HK-2 (cell line): ENCODE data around the gene AHRR.

ENCODE experiments used
- DNase-seq: peaks from one replicate; pipeline ENCODE4 v3.0.0-alpha.2; 2018; ENCODE audit not compliant: unreplicated experiment

AHRR gene

GRCh38 chr5:320524-321229 lies 837 bp upstream of the AHRR start:
- DNase-seq = no peak

GRCh38 chr5:321726-322251 lies 275 bp downstream of the AHRR start:
- no peak for DNase-seq

- no peak for DNase-seq
Observed at GRCh38 chr5:322281-322941, 897 bp downstream of the AHRR start.

GRCh38 chr5:322942-323879 lies 1.7 kb downstream of the AHRR start:
- DNase-seq = no peak

GRCh38 chr5:324736-325612 lies 3.5 kb downstream of the AHRR start:
- DNase-seq = no peak

GRCh38 chr5:326109-326508 lies 4.6 kb downstream of the AHRR start:
- no peak for DNase-seq

GRCh38 chr5:329121-329735 lies 7.7 kb downstream of the AHRR start:
- no peak for DNase-seq

- no peak for DNase-seq
Observed at GRCh38 chr5:329768-330167, 8.3 kb downstream of the AHRR start.

- no peak for DNase-seq
Observed at GRCh38 chr5:332843-333242, 11.3 kb downstream of the AHRR start.

- no peak for DNase-seq
Observed at GRCh38 chr5:333945-334344, 12.4 kb downstream of the AHRR start.

- no peak for DNase-seq
Observed at GRCh38 chr5:334903-335739, 13.6 kb downstream of the AHRR start.

GRCh38 chr5:335740-336038 lies 14.2 kb downstream of the AHRR start:
- DNase-seq = no peak

GRCh38 chr5:337563-338130 lies 16.1 kb downstream of the AHRR start:
- DNase-seq = no peak

- DNase-seq = no peak
Observed at GRCh38 chr5:342501-343460, 21.3 kb downstream of the AHRR start.

- DNase-seq = no peak
Observed at GRCh38 chr5:343461-344401, 22.2 kb downstream of the AHRR start.

- no peak for DNase-seq
Observed at GRCh38 chr5:344668-345067, 23.2 kb downstream of the AHRR start.

- no peak for DNase-seq
Observed at GRCh38 chr5:345404-346195, 24.1 kb downstream of the AHRR start.
